IMR-90 (cell line): Measurements from ENCODE around the gene ATOH8. TPM values are rescaled to one million over a fixed set of nuclear protein-coding genes. Genes with fewer than 3 reads are reported as not detected.

Experiments used
- ATAC-seq: fragments of 200-7000 bp; cut with Tn5 transposase; 2 replicates; pipeline ENCODE4 v1.9.1; 2020; ENCODE audit warnings: low read depth, mild to moderate bottlenecking, moderate library complexity
- BruUV-seq: library from RNA; stranded (reverse); fragments of 400-500 nt; replicated peaks from 2 replicates; lab custom pipeline; 2021; lab: Mats Ljungman, UMichigan
- CTCF ChIA-PET: fragments of 300-600 bp; formaldehyde crosslinking; extraction: SDS; loops from one replicate; lab custom pipeline; 2021; ENCODE audit warnings: antibody characterized with exemption; lab: Yijun Ruan, JAX
- POLR2A ChIA-PET: fragments of 300-600 bp; sonication (Branson Sonifier 250); formaldehyde crosslinking; loops from one replicate; lab custom pipeline; 2022; ENCODE audit warnings: antibody characterized with exemption; ENCODE audit not compliant: unreplicated experiment; lab: Charles Lee
- DNase-seq: peaks from one replicate; pipeline ENCODE4 v3.0.0; 2013
- H2AFZ ChIP-seq: replicated peaks from 2 replicates; pipeline ENCODE3; 2013; ENCODE audit warnings: low read length, mild to moderate bottlenecking; ENCODE audit not compliant: poor library complexity
- H2AK5ac ChIP-seq: 2 replicates; pipeline ENCODE4 v1.6.1; 2013; ENCODE audit warnings: low read depth, low read length, inconsistent platforms
- H2AK9ac ChIP-seq: replicated peaks from 2 replicates; pipeline ENCODE3; 2013; ENCODE audit warnings: mild to moderate bottlenecking, low read depth, low read length, moderate library complexity; ENCODE audit not compliant: poor library complexity
- H2BK120ac ChIP-seq: 2 replicates; pipeline ENCODE4 v1.6.1; 2013; ENCODE audit warnings: low read depth, low read length, inconsistent platforms
- H2BK15ac ChIP-seq: 3 replicates; pipeline ENCODE4 v1.6.1; 2013; ENCODE audit warnings: low read depth, low read length, inconsistent platforms
- H2BK20ac ChIP-seq: 2 replicates; pipeline ENCODE4 v1.6.1; 2013; ENCODE audit warnings: low read depth, mild to moderate bottlenecking, inconsistent platforms, low read length, moderate library complexity
- H2BK5ac ChIP-seq: 2 replicates; pipeline ENCODE4 v1.6.1; 2013; ENCODE audit warnings: mild to moderate bottlenecking, low read depth, low read length, inconsistent platforms; ENCODE audit not compliant: poor library complexity, severe bottlenecking
- H3K14ac ChIP-seq: replicated peaks from 2 replicates; pipeline ENCODE4 v1.6.1; 2013; ENCODE audit warnings: low read depth, low read length, inconsistent platforms
- H3K18ac ChIP-seq: 2 replicates; pipeline ENCODE4 v1.6.1; 2013; ENCODE audit warnings: low read depth, low read length, control low read depth
- H3K23ac ChIP-seq: 2 replicates; pipeline ENCODE4 v1.6.1; 2013; ENCODE audit warnings: low read depth, low read length, inconsistent platforms
- H3K27ac ChIP-seq: 2 replicates; pipeline ENCODE4 v1.5.1; 2013; ENCODE audit warnings: mild to moderate bottlenecking, control low read depth, low read length; ENCODE audit not compliant: insufficient read depth
- H3K27me3 ChIP-seq: 2 replicates; pipeline ENCODE4 v1.6.1; 2013; ENCODE audit warnings: low read length; ENCODE audit not compliant: control insufficient read depth, insufficient read depth
- H3K36me3 ChIP-seq: 2 replicates; pipeline ENCODE4 v1.6.1; 2013; ENCODE audit warnings: low read length, mixed read lengths; ENCODE audit not compliant: control insufficient read depth, insufficient read depth
- H3K4ac ChIP-seq: 2 replicates; pipeline ENCODE4 v1.6.1; 2013; ENCODE audit warnings: low read depth, low read length, inconsistent platforms
- H3K4me1 ChIP-seq: 2 replicates; pipeline ENCODE4 v1.6.1; 2013; ENCODE audit warnings: low read length, mixed read lengths; ENCODE audit not compliant: control insufficient read depth, insufficient read depth
- H3K4me2 ChIP-seq: 2 replicates; pipeline ENCODE4 v1.6.1; 2013; ENCODE audit warnings: low read depth, mild to moderate bottlenecking, control low read depth, low read length, moderate library complexity
- H3K4me3 ChIP-seq: 2 replicates; pipeline ENCODE4 v1.5.1; 2013; ENCODE audit warnings: low read depth, mild to moderate bottlenecking, control low read depth, low read length, moderate library complexity; ENCODE audit not compliant: insufficient read depth
- H3K56ac ChIP-seq: 2 replicates; pipeline ENCODE4 v1.6.1; 2013; ENCODE audit warnings: low read length, inconsistent platforms; ENCODE audit not compliant: insufficient read depth; ENCODE audit errors: extremely low read depth
- H3K79me1 ChIP-seq, 2 experiments: 2 replicates each; pipeline ENCODE4 v1.6.1; 2013; ENCODE audit warnings: low read length in 2 of 2, inconsistent platforms in 1 of 2, low read depth in 1 of 2
- H3K9ac ChIP-seq: 2 replicates; pipeline ENCODE4 v1.6.1; 2013; ENCODE audit warnings: low read depth, low read length, control low read depth
- H3K9me1 ChIP-seq: 2 replicates; pipeline ENCODE4 v1.6.1; 2013; ENCODE audit warnings: low read length, inconsistent platforms; ENCODE audit not compliant: insufficient read depth
- H3K9me3 ChIP-seq: 2 replicates; pipeline ENCODE4 v1.6.1; 2013; ENCODE audit warnings: low read length; ENCODE audit not compliant: control insufficient read depth, insufficient read depth
- H4K20me1 ChIP-seq: 2 replicates; pipeline ENCODE4 v1.6.1; 2013; ENCODE audit warnings: low read length, inconsistent platforms; ENCODE audit not compliant: insufficient read depth
- H4K5ac ChIP-seq: 2 replicates; pipeline ENCODE4 v1.6.1; 2013; ENCODE audit warnings: mild to moderate bottlenecking, low read depth, low read length, control low read depth
- H4K8ac ChIP-seq, 2 experiments: 2 replicates each; pipeline ENCODE4 v1.6.1; 2013; ENCODE audit warnings: low read depth in 2 of 2, low read length in 2 of 2, control low read depth in 1 of 2, inconsistent platforms in 1 of 2
- H4K91ac ChIP-seq: 2 replicates; pipeline ENCODE4 v1.6.1; 2013; ENCODE audit warnings: low read depth, low read length, inconsistent platforms; ENCODE audit not compliant: insufficient read depth
- CEBPB ChIP-seq: IDR thresholded peaks from 2 replicates; pipeline ENCODE4 v1.6.1; 2012; ENCODE audit warnings: low read depth, low read length, improper control_type of control experiment
- CHD1 ChIP-seq: IDR thresholded peaks from 2 replicates; pipeline ENCODE4 v1.6.1; 2012; ENCODE audit warnings: low read depth, low read length, improper control_type of control experiment
- FOS ChIP-seq: fragments of 150-350 bp; IDR thresholded peaks from 2 replicates; pipeline ENCODE4 v1.6.1; 2016; ENCODE audit warnings: low read depth, low read length
- MAFK ChIP-seq: IDR thresholded peaks from 2 replicates; pipeline ENCODE4 v1.6.1; 2012; ENCODE audit warnings: low read depth, low read length, improper control_type of control experiment
- MAZ ChIP-seq: IDR thresholded peaks from 2 replicates; pipeline ENCODE4 v1.6.1; 2012; ENCODE audit warnings: low read depth, mild to moderate bottlenecking, low read length, improper control_type of control experiment, moderate library complexity, borderline replicate concordance
- RFX5 ChIP-seq: IDR thresholded peaks from 2 replicates; pipeline ENCODE4 v1.8.0; 2012; ENCODE audit warnings: low read depth, mild to moderate bottlenecking, low read length, moderate library complexity
- WGBS, 2 experiments: methylation state at CpG; one replicate each; pipeline versions ENCODE4 v1.1.5 to v1.1.7; 2013; ENCODE audit warnings: missing lambda C conversion rate in 2 of 2; ENCODE audit not compliant: insufficient read length in 1 of 2; ENCODE audit errors: extremely low coverage in 2 of 2; 5-methylcytosine and 5-hydroxymethylcytosine counted together
- dilution Hi-C: fragments of 300-500 bp; cut with HindIII; formaldehyde crosslinking; loops from one replicate; pipeline ENCODE4 v1.14.3; 2018; ENCODE audit warnings: low sequenced_read_pairs; ENCODE audit not compliant: unreplicated experiment
- in situ Hi-C: fragments of 300-500 bp; cut with MboI; formaldehyde crosslinking; loops from 3 replicates; pipeline ENCODE4 v1.14.3; 2019; ENCODE audit warnings: low sequenced_read_pairs, inconsistent platforms, mixed read lengths
- intact Hi-C: fragments of 100-400 bp; cut with micrococcal nuclease; formaldehyde crosslinking; loops from 2 replicates; pipeline ENCODE4 v1.10.0; 2022
- polyA plus RNA-seq, 3 experiments: library from polyadenylated mRNA; depleted of rRNA; stranded (reverse); fragments of >200 nt; gene quantifications; 2 replicates each; pipeline ENCODE4 v1.2.3, GENCODE V29; 2012; ENCODE audit warnings: low replicate concordance in 1 of 3
- total RNA-seq: library from RNA; depleted of rRNA; stranded (reverse); fragments of >200 nt; gene quantifications from 2 replicates; pipeline ENCODE4 v1.2.3, GENCODE V29; 2012
- TF ChIP-seq, protein P1 (sequence below): fragments of 150-350 bp; IDR thresholded peaks from 2 replicates; pipeline ENCODE4 v1.6.1; 2017; ENCODE audit warnings: mild to moderate bottlenecking, antibody characterized with exemption, low read length, low read depth

ATOH8 gene
- total and polyA plus RNA-seq, 2 of the 4 experiments (the other 2 are of a cell fraction), result 7.9 to 9.0 TPM

GRCh38 chr2:85793584-85793983 is 39.8 kb downstream of the ATOH8 start:
- Histone ChIP-seq H3K23ac (no peak overlapping the region), H3K56ac (no peak overlapping the region), H3K79me1 (no peaks in the 10 kb centered on the region), H3K4ac (peak overlapping the region; percentile 6; the same call in 1 of the 2 replicates), H3K9ac (no peak overlapping the region), H4K5ac (no peak overlapping the region), H2AK9ac (no peak overlapping the region), H2BK5ac (no peak overlapping the region), H2AK5ac (no peak overlapping the region; the same call in none of the 2 replicates), H3K4me3 (no peak overlapping the region), H2BK15ac (peak overlapping the region; percentile 80; the same call in 1 of the 3 replicates), H3K4me1 (peaks cover 42% of the 10 kb centered on the region), H4K20me1 (no peaks in the 10 kb centered on the region), H3K9me3 (no peaks in the 10 kb centered on the region), H4K91ac (no peak overlapping the region), H2AFZ (no peak overlapping the region), H2BK120ac (0 out of 2 replicates have a peak overlapping the region, but pooled peaks have one; percentile 97), H3K27me3 (no peaks in the 10 kb centered on the region), H4K8ac (no peak overlapping the region; a peak in 1 of 4 replicates), H3K9me1 (peaks cover 20% of the 10 kb centered on the region), H3K14ac (no peak overlapping the region), H3K18ac (no peak overlapping the region), H3K36me3 (peaks cover 1% of the 10 kb centered on the region), H2BK20ac (peak overlapping the region; percentile 35), H3K4me2 (no peak overlapping the region), H3K27ac (no peak overlapping the region)
- in situ Hi-C loops (no loop called here), dilution Hi-C loops (no loop called here), intact Hi-C loops (loop anchor here (2.0 kb wide), 1 partner anchor 21 kb away; no protein-coding TSS in a partner anchor)
- TF ChIP-seq MAFK, result no peak
- TF ChIP-seq, protein P1, sequence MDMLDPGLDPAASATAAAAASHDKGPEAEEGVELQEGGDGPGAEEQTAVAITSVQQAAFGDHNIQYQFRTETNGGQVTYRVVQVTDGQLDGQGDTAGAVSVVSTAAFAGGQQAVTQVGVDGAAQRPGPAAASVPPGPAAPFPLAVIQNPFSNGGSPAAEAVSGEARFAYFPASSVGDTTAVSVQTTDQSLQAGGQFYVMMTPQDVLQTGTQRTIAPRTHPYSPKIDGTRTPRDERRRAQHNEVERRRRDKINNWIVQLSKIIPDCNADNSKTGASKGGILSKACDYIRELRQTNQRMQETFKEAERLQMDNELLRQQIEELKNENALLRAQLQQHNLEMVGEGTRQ, result no peak
- TF ChIP-seq CHD1, result no peak
- no peak for TF ChIP-seq FOS
- no peak for TF ChIP-seq CEBPB
- TF ChIP-seq MAZ, result no peak
- no peak for TF ChIP-seq RFX5
- ChIA-PET POLR2A (no interaction called here), CTCF (no interaction called here)
- BruUV-seq, result no TSS peak
- WGBS, 2 experiments, result 83% methylated on average over 2 of the region's 4 CpGs; no CpG with 5 or more reads in 1 of the 2 experiments
- no peak for DNase-seq
- ATAC-seq, result no peak
